Spleen (tissue), 7 donors: ENCODE data around the gene DOCK9.

ENCODE experiments used
- CTCF ChIP-seq, 11 experiments: fragments of 200-600 bp in 7 of 11; fragments of 450-650 bp in 4 of 11; sonication (generic) in 4 of 11; IDR thresholded peaks in 8 of 11; conservative IDR thresholded peaks in 3 of 11; 1 replicate in 7 of 11; 2 replicates in 4 of 11; pipeline versions ENCODE4 v1.4.0 to v1.8.0; 2016 to 2021; ENCODE audit warnings: antibody characterized with exemption in 11 of 11, inconsistent platforms in 4 of 11, mild to moderate bottlenecking in 1 of 11
- POLR2A ChIP-seq, 3 donors: fragments of 450-650 bp; IDR thresholded peaks; one replicate each; pipeline ENCODE4 v1.5.1; 2017; ENCODE audit warnings: antibody characterized with exemption in 3 of 3, mild to moderate bottlenecking in 1 of 3
- POLR2AphosphoS5 ChIP-seq, 3 donors: sonication (generic); formaldehyde crosslinking; IDR thresholded peaks; one replicate each; pipeline ENCODE4 v1.5.1; 2017; ENCODE audit warnings: antibody characterized with exemption in 3 of 3
- donor health status: DM: no; HTN: no; CAD: no; lungs with moderate emphysema.
- donor health status: DM: no; HTN: no; CAD: no.
- donor health status: DM: no; HTN: no; CAD: no.

DNA sequence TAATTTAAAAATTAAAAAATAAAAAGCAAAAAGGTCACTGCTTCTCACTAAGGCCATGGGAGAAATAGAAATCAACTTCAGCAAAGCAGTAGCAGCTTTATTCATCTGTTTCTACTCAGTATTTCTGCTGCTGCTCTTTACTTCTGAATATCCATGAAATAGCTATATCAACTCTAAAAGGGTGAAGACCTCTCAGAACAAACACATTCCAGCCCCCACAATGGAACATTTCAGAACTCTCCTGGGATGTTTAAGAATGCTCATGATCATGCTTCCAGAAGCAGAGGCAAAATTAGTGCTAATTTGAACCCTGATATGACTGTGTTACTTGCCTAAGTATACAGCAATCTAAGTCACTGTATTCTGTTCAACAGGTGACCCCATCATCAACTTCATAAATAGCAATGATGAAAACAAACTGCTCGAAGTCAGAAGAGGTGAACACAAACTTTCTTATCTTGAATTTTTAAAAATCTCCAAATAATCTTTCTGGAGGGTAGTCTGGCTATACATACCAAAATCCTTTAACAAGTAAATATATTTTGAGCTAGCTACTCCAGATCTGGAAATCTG, 29.6 kb upstream of the DOCK9 start:
- TF ChIP-seq CTCF (IDR thresholded peaks at IDR 0.05 in 8 of 11, conservative IDR thresholded peaks at IDR 0.05 in 3 of 11) (no peak), POLR2AphosphoS5 (IDR thresholded peaks at IDR 0.05) (no peak), POLR2A (IDR thresholded peaks at IDR 0.05) (no peak)
